Stimulated activated CD4-positive, alpha-beta T cell treated with anti-CD3 and anti-CD28 coated beads, TNF-alpha, amount 100 ng/mL, for 24 hours (primary cell): ENCODE data around the gene HASPIN.

Experiments used
- DNase-seq, 3 experiments: peaks; one replicate each; pipeline ENCODE4 v3.0.0-alpha.2; 2020; ENCODE audit warnings: low read depth in 3 of 3

HASPIN gene

GRCh38 chr17:3763777-3764170 is 40.1 kb downstream of the HASPIN start:
- DNase-seq = no peak

- DNase-seq = no peak
These were observed 42.3 kb downstream of the HASPIN start for GRCh38 chr17:3765981-3766380.

- DNase-seq = no peak
These were observed 43.1 kb downstream of the HASPIN start for GRCh38 chr17:3766779-3767178.

GRCh38 chr17:3768341-3768740 is 44.6 kb downstream of the HASPIN start:
- no peak for DNase-seq

GRCh38 chr17:3768769-3769168 is 45.1 kb downstream of the HASPIN start:
- DNase-seq = no peak

- no peak for DNase-seq
These were observed 46.8 kb downstream of the HASPIN start for GRCh38 chr17:3770466-3770865.

GRCh38 chr17:3771140-3771539 is 47.4 kb downstream of the HASPIN start:
- no peak for DNase-seq

- DNase-seq = no peak
These were observed 49.1 kb downstream of the HASPIN start for GRCh38 chr17:3772764-3773163.

GRCh38 chr17:3773511-3773910 is 49.8 kb downstream of the HASPIN start:
- no peak for DNase-seq

GRCh38 chr17:3773966-3774365 is 50.3 kb downstream of the HASPIN start:
- no peak for DNase-seq
